ENCODE data around the gene PLCD3. TPM values are rescaled to one million over a fixed set of nuclear protein-coding genes. Genes with fewer than 3 reads are reported as not detected.

Gene PLCD3
- total and polyA plus RNA-seq, 10 of the 15 experiments (the other 5 are each of a cell fraction or from before 2014, with no cell fraction given), result 0.02 to 1.6 (median 0.44) TPM

DNA sequence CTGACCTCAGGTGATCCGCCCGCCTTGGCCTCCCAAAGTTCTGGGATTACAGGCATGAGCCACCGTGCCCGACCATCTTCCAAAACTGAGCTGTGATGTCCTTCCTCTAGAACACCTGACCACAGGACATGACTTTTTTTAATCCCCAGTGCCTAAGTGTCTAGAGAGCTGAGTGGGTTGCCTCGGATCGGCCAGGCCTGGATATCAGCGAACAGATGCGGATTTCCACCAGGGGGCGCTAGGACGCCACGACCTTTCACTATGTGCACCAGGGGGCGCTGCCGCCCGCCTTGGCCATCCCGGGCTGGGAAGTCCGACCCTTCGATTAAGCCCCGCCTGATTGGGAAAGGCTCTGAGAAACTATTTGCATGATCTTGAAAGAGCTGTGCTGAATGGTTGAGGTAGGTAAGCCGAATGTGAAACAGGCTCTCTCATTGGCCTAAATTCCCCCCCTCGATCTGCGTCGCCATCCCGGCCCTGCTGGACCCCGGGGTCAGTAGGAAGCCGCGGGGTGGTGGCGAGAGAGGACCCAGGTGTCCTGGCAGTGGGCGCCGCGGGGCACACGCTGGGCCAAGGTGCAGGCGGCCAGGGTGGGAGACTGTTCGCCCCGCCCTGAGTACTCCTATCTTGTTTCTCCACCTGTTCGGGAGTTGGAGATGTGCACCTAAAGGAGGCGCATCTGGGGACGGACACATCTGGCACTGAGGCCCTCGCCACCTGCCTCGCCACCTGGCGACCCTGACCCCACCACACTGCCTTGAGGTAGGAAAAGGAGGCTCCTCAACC is 3.1 kb upstream of the PLCD3 start, which contains the start of gene ACBD4:
TSS of gene ACBD4 (plus strand) at position 496 of the 786 bp plus-strand sequence. CDS start 458 bp downstream, outside the sequence.
- Histone ChIP-seq H3K27ac (ENCODE audit: control insufficient read depth, insufficient read depth) (peak within 1 kb of the TSS; percentile 28), H3K36me3 (ENCODE audit: control insufficient read depth in 2 of 2, insufficient read depth in 2 of 2, low read length in 1 of 2) (no peaks in the 10 kb centered on the region), H3K9ac (ENCODE audit: control insufficient read depth, insufficient read depth, low read length) (peak within 1 kb of the TSS; percentile 85), H3K27me3 (replicated peaks in 1 of 2; ENCODE audit: control insufficient read depth in 2 of 2, insufficient read depth in 2 of 2, low read length in 1 of 2) (no peaks in the 10 kb centered on the region), H3K4me2 (ENCODE audit: control insufficient read depth, insufficient read depth) (peak within 1 kb of the TSS; percentile 99), H3K9me3 (replicated peaks; ENCODE audit: control insufficient read depth, insufficient read depth, low read length) (no peaks in the 10 kb centered on the region), H4K20me1 (ENCODE audit: control insufficient read depth, insufficient read depth) (no peaks in the 10 kb centered on the region), H3K79me2 (ENCODE audit: control insufficient read depth, insufficient read depth, low read length) (peaks cover 4% of the 10 kb centered on the region), H3K4me3 (peak within 1 kb of the TSS; percentile 84), H3K4me1 (ENCODE audit: control insufficient read depth, insufficient read depth, low read length) (peaks cover 8% of the 10 kb centered on the region), H2AFZ (ENCODE audit: control insufficient read depth, low read depth, low read length) (peak within 1 kb of the TSS; percentile 73)
- ChIA-PET POLR2A (interaction anchor here (0.6 to 2.4 kb wide), 8 partner anchors 9 to 177 kb away, joined by 3 to 49 read pairs (median 4); partner anchors contain the start of genes HEXIM1 and NMT1), RAD21 (ENCODE audit: unreplicated experiment) (interaction anchor here (0.6 to 3.2 kb wide), 40 partner anchors 9 to 360 kb away, joined by 3 to 121 read pairs (median 4); partner anchors contain the start of genes EFTUD2, HEXIM1, HEXIM2 and MAP3K14), SMC1A (ENCODE audit: uncharacterized antibody, unreplicated experiment) (interaction anchor here (0.6 to 3.4 kb wide), 26 partner anchors 9 to 360 kb away, joined by 3 to 81 read pairs (median 4); partner anchors contain the start of genes HEXIM1 and HEXIM2), CTCF (interaction anchor here (0.5 to 9.4 kb wide), 80 partner anchors 10 to 717 kb away, joined by 3 to 291 read pairs (median 4); partner anchors contain the start of genes FZD2, HEXIM1, HEXIM2 and NMT1)
- intact Hi-C loops (cut with micrococcal nuclease; ENCODE audit: unreplicated experiment), result loop anchor here (1.0 kb wide), 3 partner anchors 17 to 215 kb away; no protein-coding TSS in a partner anchor
- FAIRE-seq (peak; percentile 100), ATAC-seq (peak; percentile 90), DNase-seq (ENCODE audit: low read depth, low spot score) (peak; percentile 97)
- WGBS (ENCODE audit: insufficient coverage, insufficient replicate concordance, low lambda C conversion rate, missing lambda C conversion rate), result 6% methylated on average over 40 of the region's 40 CpGs
- BruUV-seq (replicated peaks), result no TSS peak
- in situ Hi-C loops (cut with MboI), result loop anchor here (5.0 kb wide), 1 partner anchor 62 kb away; no protein-coding TSS in a partner anchor
- TF ChIP-seq, protein P1, sequence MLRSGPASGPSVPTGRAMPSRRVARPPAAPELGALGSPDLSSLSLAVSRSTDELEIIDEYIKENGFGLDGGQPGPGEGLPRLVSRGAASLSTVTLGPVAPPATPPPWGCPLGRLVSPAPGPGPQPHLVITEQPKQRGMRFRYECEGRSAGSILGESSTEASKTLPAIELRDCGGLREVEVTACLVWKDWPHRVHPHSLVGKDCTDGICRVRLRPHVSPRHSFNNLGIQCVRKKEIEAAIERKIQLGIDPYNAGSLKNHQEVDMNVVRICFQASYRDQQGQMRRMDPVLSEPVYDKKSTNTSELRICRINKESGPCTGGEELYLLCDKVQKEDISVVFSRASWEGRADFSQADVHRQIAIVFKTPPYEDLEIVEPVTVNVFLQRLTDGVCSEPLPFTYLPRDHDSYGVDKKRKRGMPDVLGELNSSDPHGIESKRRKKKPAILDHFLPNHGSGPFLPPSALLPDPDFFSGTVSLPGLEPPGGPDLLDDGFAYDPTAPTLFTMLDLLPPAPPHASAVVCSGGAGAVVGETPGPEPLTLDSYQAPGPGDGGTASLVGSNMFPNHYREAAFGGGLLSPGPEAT (IDR thresholded peaks at IDR 0.05; ENCODE audit: low read depth), result peak; percentile 61; the same call in 1 of the 2 replicates
- peak; percentile 35 to 59; a peak in 2 of 4 replicates for TF ChIP-seq BHLHE40 (IDR thresholded peaks at IDR 0.05; ENCODE audit: borderline replicate concordance in 1 of 2, low read depth in 2 of 2, low read length in 1 of 2)
- TF ChIP-seq TAF1 (IDR thresholded peaks at IDR 0.05; ENCODE audit: borderline replicate concordance, low read depth, low read length), result no peak
- peak; percentile 100 for TF ChIP-seq SMARCA5 (IDR thresholded peaks at IDR 0.05)
- TF ChIP-seq EGR1 (IDR thresholded peaks at IDR 0.05; ENCODE audit: borderline replicate concordance in 1 of 2, low read depth in 2 of 2, low read length in 2 of 2), result peak in 1 of 2 experiments; percentile 35; a peak in 1 of 3 replicates
- peak; percentile 83 for TF ChIP-seq RFX5 (IDR thresholded peaks at IDR 0.05; ENCODE audit: low read depth, low read length)
- TF ChIP-seq RB1 (IDR thresholded peaks at IDR 0.05; ENCODE audit: borderline replicate concordance), result peak; percentile 53; the same call in 1 of the 2 replicates
- TF ChIP-seq ETV6 (conservative IDR thresholded peaks at IDR 0.05 in 1 of 2, IDR thresholded peaks at IDR 0.05 in 1 of 2; ENCODE audit: borderline replicate concordance in 1 of 2, low read depth in 1 of 2), result no peak
- TF ChIP-seq BACH1 (IDR thresholded peaks at IDR 0.05; ENCODE audit: borderline replicate concordance), result no peak
- no peak for TF ChIP-seq NFIC (IDR thresholded peaks at IDR 0.05; ENCODE audit: low read depth, low read length)
- no peak for TF ChIP-seq MEF2B (IDR thresholded peaks at IDR 0.05; ENCODE audit: partially characterized antibody, poor library complexity, severe bottlenecking)
- TF ChIP-seq, protein P2, sequence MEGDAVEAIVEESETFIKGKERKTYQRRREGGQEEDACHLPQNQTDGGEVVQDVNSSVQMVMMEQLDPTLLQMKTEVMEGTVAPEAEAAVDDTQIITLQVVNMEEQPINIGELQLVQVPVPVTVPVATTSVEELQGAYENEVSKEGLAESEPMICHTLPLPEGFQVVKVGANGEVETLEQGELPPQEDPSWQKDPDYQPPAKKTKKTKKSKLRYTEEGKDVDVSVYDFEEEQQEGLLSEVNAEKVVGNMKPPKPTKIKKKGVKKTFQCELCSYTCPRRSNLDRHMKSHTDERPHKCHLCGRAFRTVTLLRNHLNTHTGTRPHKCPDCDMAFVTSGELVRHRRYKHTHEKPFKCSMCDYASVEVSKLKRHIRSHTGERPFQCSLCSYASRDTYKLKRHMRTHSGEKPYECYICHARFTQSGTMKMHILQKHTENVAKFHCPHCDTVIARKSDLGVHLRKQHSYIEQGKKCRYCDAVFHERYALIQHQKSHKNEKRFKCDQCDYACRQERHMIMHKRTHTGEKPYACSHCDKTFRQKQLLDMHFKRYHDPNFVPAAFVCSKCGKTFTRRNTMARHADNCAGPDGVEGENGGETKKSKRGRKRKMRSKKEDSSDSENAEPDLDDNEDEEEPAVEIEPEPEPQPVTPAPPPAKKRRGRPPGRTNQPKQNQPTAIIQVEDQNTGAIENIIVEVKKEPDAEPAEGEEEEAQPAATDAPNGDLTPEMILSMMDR (IDR thresholded peaks at IDR 0.05 in 2 of 3, conservative IDR thresholded peaks at IDR 0.05 in 1 of 3; ENCODE audit: control insufficient read depth in 2 of 3, extremely low read depth in 1 of 3, insufficient read depth in 1 of 3, low read depth in 3 of 3, low read length in 3 of 3), result peak; percentile 100
- TF ChIP-seq HCFC1 (IDR thresholded peaks at IDR 0.05; ENCODE audit: low read length), result no peak
- no peak for TF ChIP-seq SIX5 (IDR thresholded peaks at IDR 0.05; ENCODE audit: low read depth, low read length, severe bottlenecking)
